ENCODE measurements around the gene PPP1R9A. TPM values are rescaled to one million over a fixed set of nuclear protein-coding genes. Genes with fewer than 3 reads are reported as not detected.

PPP1R9A gene
- total RNA-seq, 1 experiment from 2014 or later = 5.9 TPM

GRCh38 chr7:95052566-95053094 is 145.2 kb downstream of the PPP1R9A start:
- TF ChIP-seq EZH2 (IDR thresholded peaks at IDR 0.05; ENCODE audit: low read length, unreplicated experiment) (no peak), EZH2phosphoT487 (IDR thresholded peaks at IDR 0.05; ENCODE audit: borderline replicate concordance, low read length) (no peak), CTCF (conservative IDR thresholded peaks at IDR 0.05; ENCODE audit: low read depth, low read length) (no peak)
- no peak overlapping the region for H3K27ac ChIP-seq (ENCODE audit: low read length)
- no peak overlapping the region for H3K4me3 ChIP-seq (ENCODE audit: low read length)
- H3K9ac ChIP-seq (ENCODE audit: low read length) = no peak overlapping the region
- intact Hi-C loops (cut with micrococcal nuclease) = no loop called here
- no peaks in the 10 kb centered on the region for H3F3A ChIP-seq (ENCODE audit: low read length, unreplicated experiment)
- H4K20me1 ChIP-seq (ENCODE audit: low read length) = no peaks in the 10 kb centered on the region
- no peaks in the 10 kb centered on the region for H3K27me3 ChIP-seq (ENCODE audit: low read length)
- H3K79me2 ChIP-seq (ENCODE audit: low read length) = no peaks in the 10 kb centered on the region
- ChIA-PET POLR2A (ENCODE audit: unreplicated experiment) (no interaction called here), CTCF (no interaction called here)
- no peak for DNase-seq
- no peaks in the 10 kb centered on the region for H3K9me2 ChIP-seq (replicated peaks; ENCODE audit: low read length)
- no peaks in the 10 kb centered on the region for H3K36me3 ChIP-seq (ENCODE audit: low read depth, low read length)
- BruUV-seq (replicated peaks) = no TSS peak
- H3K4me1 ChIP-seq (ENCODE audit: insufficient read depth, low read length) = no peaks in the 10 kb centered on the region
- no peak overlapping the region for H2AFZ ChIP-seq (ENCODE audit: low read length)
- no peak overlapping the region for H3K4me2 ChIP-seq (ENCODE audit: low read length)
- ATAC-seq = no peak
- H3K9me3 ChIP-seq (ENCODE audit: low read length) = no peaks in the 10 kb centered on the region

- Histone ChIP-seq H3K27me3 (ENCODE audit: low read length) (no peaks in the 10 kb centered on the region), H3K4me1 (ENCODE audit: insufficient read depth, low read length) (no peaks in the 10 kb centered on the region), H4K20me1 (ENCODE audit: low read length) (no peaks in the 10 kb centered on the region), H2AFZ (ENCODE audit: low read length) (no peak overlapping the region), H3K9me3 (ENCODE audit: low read length) (no peaks in the 10 kb centered on the region), H3K4me2 (ENCODE audit: low read length) (no peak overlapping the region), H3K4me3 (ENCODE audit: low read length) (no peak overlapping the region), H3K36me3 (ENCODE audit: low read depth, low read length) (no peaks in the 10 kb centered on the region), H3F3A (ENCODE audit: low read length, unreplicated experiment) (no peaks in the 10 kb centered on the region), H3K27ac (ENCODE audit: low read length) (no peak overlapping the region), H3K9me2 (replicated peaks; ENCODE audit: low read length) (no peaks in the 10 kb centered on the region), H3K79me2 (ENCODE audit: low read length) (no peaks in the 10 kb centered on the region), H3K9ac (ENCODE audit: low read length) (no peak overlapping the region)
- intact Hi-C loops (cut with micrococcal nuclease) = no loop called here
- ChIA-PET CTCF (no interaction called here), POLR2A (ENCODE audit: unreplicated experiment) (no interaction called here)
- no peak for ATAC-seq
- BruUV-seq (replicated peaks) = no TSS peak
- TF ChIP-seq CTCF (conservative IDR thresholded peaks at IDR 0.05; ENCODE audit: low read depth, low read length) = no peak
- no peak for TF ChIP-seq EZH2 (IDR thresholded peaks at IDR 0.05; ENCODE audit: low read length, unreplicated experiment)
- no peak for TF ChIP-seq EZH2phosphoT487 (IDR thresholded peaks at IDR 0.05; ENCODE audit: borderline replicate concordance, low read length)
- no peak for DNase-seq
Observed at GRCh38 chr7:95054386-95054785, 147.0 kb downstream of the PPP1R9A start.

DNA sequence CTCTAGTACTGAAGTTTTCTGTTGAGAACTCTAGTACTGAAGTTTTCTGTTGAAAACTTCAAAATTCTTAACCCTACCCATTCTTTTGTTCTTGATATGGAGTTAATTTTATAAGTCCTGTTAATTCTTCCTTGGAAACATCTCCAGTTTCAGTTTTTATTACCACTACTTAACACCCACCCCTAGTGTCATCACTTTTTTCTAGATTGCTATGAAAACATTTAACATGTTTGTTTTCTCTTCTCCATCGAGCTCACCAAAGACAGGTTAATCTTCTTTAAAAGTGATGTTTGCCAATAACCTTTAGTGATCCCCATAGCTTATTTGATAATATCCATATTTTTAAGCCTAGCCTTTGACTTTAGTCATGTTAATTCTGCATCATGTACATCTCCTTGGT is 147.9 kb downstream of the PPP1R9A start:
- no peak for DNase-seq
- Histone ChIP-seq H3K9me3 (ENCODE audit: low read length) (no peaks in the 10 kb centered on the region), H3K79me2 (ENCODE audit: low read length) (no peaks in the 10 kb centered on the region), H3F3A (ENCODE audit: low read length, unreplicated experiment) (no peaks in the 10 kb centered on the region), H3K4me2 (ENCODE audit: low read length) (no peak overlapping the region), H2AFZ (ENCODE audit: low read length) (no peak overlapping the region), H3K9me2 (replicated peaks; ENCODE audit: low read length) (no peaks in the 10 kb centered on the region), H3K9ac (ENCODE audit: low read length) (no peak overlapping the region), H3K4me3 (ENCODE audit: low read length) (no peak overlapping the region), H3K4me1 (ENCODE audit: insufficient read depth, low read length) (no peaks in the 10 kb centered on the region), H3K27ac (ENCODE audit: low read length) (no peak overlapping the region), H3K36me3 (ENCODE audit: low read depth, low read length) (no peaks in the 10 kb centered on the region), H3K27me3 (ENCODE audit: low read length) (no peaks in the 10 kb centered on the region), H4K20me1 (ENCODE audit: low read length) (no peaks in the 10 kb centered on the region)
- CTCF ChIA-PET = no interaction called here
- POLR2A ChIA-PET (ENCODE audit: unreplicated experiment) = no interaction called here
- no TSS peak for BruUV-seq (replicated peaks)
- no peak for TF ChIP-seq CTCF (conservative IDR thresholded peaks at IDR 0.05; ENCODE audit: low read depth, low read length)
- no peak for ATAC-seq
- intact Hi-C loops (cut with micrococcal nuclease) = no loop called here

Measured in PC-3 (cell line).